K562 (cell line): ENCODE results near the gene HPX. TPM values are rescaled to one million over a fixed set of nuclear protein-coding genes. Genes with fewer than 3 reads are reported as not detected.

Experiments
- ATAC-seq: fragments of 200-7000 bp; cut with Tn5 transposase; 3 replicates; pipeline ENCODE4 v1.9.1; 2020; ENCODE audit warnings: moderate library complexity
- BruUV-seq: library from RNA; stranded (reverse); fragments of 400-500 nt; replicated peaks from 2 replicates; lab custom pipeline; 2021; lab: Mats Ljungman, UMichigan
- CTCF ChIA-PET: fragments of 300-600 bp; formaldehyde crosslinking; extraction: SDS; loops from one replicate; lab custom pipeline; 2021; ENCODE audit warnings: low intra/inter-chr PET ratio; lab: Yijun Ruan, JAX
- POLR2A ChIA-PET: fragments of 300-600, 350-650 bp; sonication (Branson Sonifier 250); formaldehyde crosslinking; extraction: SDS; loops from one replicate; lab custom pipeline; 2021; ENCODE audit warnings: antibody characterized with exemption, inconsistent platforms; lab: Yijun Ruan, JAX
- DNase-seq, 4 experiments: peaks; one replicate each; pipeline versions ENCODE4 v3.0.0 to v3.0.0-alpha.2; 2011 to 2018; ENCODE audit warnings: low spot score in 3 of 4, mixed read lengths in 3 of 4; ENCODE audit errors: extremely low read depth in 1 of 4
- FAIRE-seq: peaks from 2 replicates; lab custom pipeline; 2011; peaks lifted over from hg19 to GRCh38; lab: Jason Lieb, UNC
- H2AFZ ChIP-seq: 2 replicates; pipeline ENCODE4 v1.6.0; 2011; ENCODE audit warnings: low read depth, low read length, control low read depth, inconsistent platforms
- H3K27ac ChIP-seq: fragments of 200-600 bp; 3 replicates; pipeline ENCODE4 v1.8.0; 2011; ENCODE audit warnings: low read depth, mild to moderate bottlenecking, control low read depth, inconsistent platforms, low read length, moderate library complexity, mixed read lengths; ENCODE audit errors: extremely low read depth
- H3K27me3 ChIP-seq, 2 experiments: fragments of 300-600 bp in 1 of 2; 2 replicates in 1 of 2; 3 replicates in 1 of 2; pipeline versions ENCODE4 v1.6.0 to v1.8.0; 2011; ENCODE audit warnings: inconsistent platforms in 2 of 2, low read length in 2 of 2, mild to moderate bottlenecking in 1 of 2, mixed read lengths in 1 of 2, moderate library complexity in 1 of 2; ENCODE audit not compliant: control insufficient read depth in 2 of 2, insufficient read depth in 2 of 2
- H3K36me3 ChIP-seq: fragments of 300-600 bp; 3 replicates; pipeline ENCODE4 v1.8.0; 2011; ENCODE audit warnings: mild to moderate bottlenecking, low read length, inconsistent platforms; ENCODE audit not compliant: control insufficient read depth, insufficient read depth
- H3K4me1 ChIP-seq, 2 experiments: fragments of 200-600 bp in 1 of 2; replicated peaks in 1 of 2; 2 replicates in 1 of 2; 3 replicates in 1 of 2; pipeline versions ENCODE4 v1.5.1 to v1.8.0; 2011; ENCODE audit warnings: inconsistent platforms in 2 of 2, low read length in 2 of 2, mild to moderate bottlenecking in 1 of 2, mixed read lengths in 1 of 2, moderate library complexity in 1 of 2; ENCODE audit not compliant: control insufficient read depth in 2 of 2, insufficient read depth in 2 of 2
- H3K4me2 ChIP-seq: 2 replicates; pipeline ENCODE4 v1.6.1; 2011; ENCODE audit warnings: low read length, control low read depth, inconsistent platforms, mixed read lengths; ENCODE audit not compliant: insufficient read depth
- H3K4me3 ChIP-seq: fragments of 200-600 bp; sonication (generic), shearing (Covaris generic); 2 replicates; pipeline ENCODE4 v1.5.1; 2016; ENCODE audit warnings: control low read depth, inconsistent platforms
- H3K79me2 ChIP-seq: fragments of 200-600 bp; 3 replicates; pipeline ENCODE4 v1.8.0; 2011; ENCODE audit warnings: low read length, inconsistent platforms; ENCODE audit not compliant: control insufficient read depth, insufficient read depth
- H3K9ac ChIP-seq, 2 experiments: 2 replicates each; pipeline versions ENCODE4 v1.6.0 to v1.6.1; 2011; ENCODE audit warnings: low read depth in 2 of 2, low read length in 2 of 2, control low read depth in 1 of 2, inconsistent platforms in 1 of 2, mild to moderate bottlenecking in 1 of 2, mixed read lengths in 1 of 2; ENCODE audit not compliant: insufficient read depth in 1 of 2
- H3K9me1 ChIP-seq: one replicate; pipeline ENCODE4 v1.6.0; 2011; ENCODE audit warnings: inconsistent platforms, mild to moderate bottlenecking, low read length, moderate library complexity; ENCODE audit not compliant: control insufficient read depth, insufficient read depth
- H3K9me3 ChIP-seq: replicated peaks from 2 replicates; pipeline ENCODE4 v1.5.1; 2011; ENCODE audit warnings: low read depth, low read length, inconsistent platforms; ENCODE audit not compliant: control insufficient read depth, insufficient read depth
- H4K20me1 ChIP-seq: replicated peaks from 2 replicates; pipeline ENCODE4 v1.6.1; 2011; ENCODE audit warnings: low read length, inconsistent platforms, mixed read lengths; ENCODE audit not compliant: control insufficient read depth, insufficient read depth
- BRCA1 ChIP-seq, 2 experiments: fragments of 450-650 bp in 1 of 2; sonication (generic) in 1 of 2; formaldehyde crosslinking in 1 of 2; IDR thresholded peaks; 2 replicates each; pipeline versions ENCODE4 v1.5.0 to v1.6.1; 2017 to 2020; ENCODE audit warnings: mild to moderate bottlenecking in 1 of 2, missing genetic modification reagents in 1 of 2
- CREBBP ChIP-seq: IDR thresholded peaks from one replicate; pipeline ENCODE4 v1.6.1; 2012; ENCODE audit warnings: low read depth, mild to moderate bottlenecking, control low read depth, inconsistent platforms, low read length
- ETV5 ChIP-seq: sonication (generic); formaldehyde crosslinking; IDR thresholded peaks from 2 replicates; pipeline ENCODE4 v1.4.0; 2020; ENCODE audit warnings: low read depth, mild to moderate bottlenecking, missing genetic modification reagents
- HEY1 ChIP-seq: fragments of 250-450 bp; sonication (Bioruptor Pico); IDR thresholded peaks from 2 replicates; pipeline ENCODE4 v1.5.0; 2020; ENCODE audit warnings: mild to moderate bottlenecking, moderate library complexity, borderline replicate concordance
- MAFK ChIP-seq: IDR thresholded peaks from 2 replicates; pipeline ENCODE4 v1.6.1; 2011; ENCODE audit warnings: low read length, improper control_type of control experiment
- NFIX ChIP-seq: fragments of 250-450 bp; sonication (Bioruptor Pico); IDR thresholded peaks from 2 replicates; pipeline ENCODE4 v1.4.0; 2020; ENCODE audit warnings: low read depth, mild to moderate bottlenecking, moderate library complexity
- SIX5 ChIP-seq, 2 experiments: IDR thresholded peaks; 2 replicates each; pipeline ENCODE4 v1.6.1; 2011; ENCODE audit warnings: low read length in 2 of 2, borderline replicate concordance in 1 of 2, low read depth in 1 of 2, mild to moderate bottlenecking in 1 of 2, moderate library complexity in 1 of 2; ENCODE audit not compliant: insufficient read depth in 1 of 2
- ZNF140 ChIP-seq: fragments of 250-450 bp; sonication (Bioruptor Pico); IDR thresholded peaks from 2 replicates; pipeline ENCODE4 v1.8.0; 2021; ENCODE audit warnings: moderate library complexity, mild to moderate bottlenecking, inconsistent platforms
- WGBS: fragments of 100-300 bp; shearing (Covaris generic); methylation state at CpG from one replicate; pipeline ENCODE4 v1.1.6; 2016; ENCODE audit warnings: low coverage, mixed read lengths; ENCODE audit not compliant: insufficient coverage; ENCODE audit errors: missing lambda C conversion rate; 5-methylcytosine and 5-hydroxymethylcytosine counted together
- in situ Hi-C: fragments of 300-500 bp; cut with MboI; formaldehyde crosslinking; loops from 4 replicates; pipeline ENCODE4 v1.15.0; 2018; ENCODE audit warnings: inconsistent platforms, mixed read lengths
- intact Hi-C: fragments of 100-400 bp; cut with micrococcal nuclease; formaldehyde crosslinking; loops from 2 replicates; pipeline ENCODE4 v1.14.2; 2022
- polyA plus RNA-seq, 8 experiments: library from polyadenylated mRNA; depleted of rRNA in 4 of 8; stranded (reverse) in 5 of 8; unstranded in 3 of 8; fragments of >200 nt; fragmentation: Nextera tagmentation in 2 of 8; fragmentation: Illumina TruSeq in 1 of 8; extraction: Ambion mirVana in 2 of 8; extraction: Trizol in 1 of 8; gene quantifications; 2 replicates each; pipeline versions ENCODE4 v1.2.1 to v1.2.3, GENCODE V29; 2011 to 2014; ENCODE audit warnings: inconsistent platforms in 1 of 8, missing spikeins in 1 of 8
- total RNA-seq, 7 experiments: library from RNA; depleted of rRNA in 6 of 7; stranded (reverse); fragments of >200 nt in 6 of 7; fragmentation: Illumina TruSeq in 2 of 7; extraction: Trizol in 2 of 7; gene quantifications; 2 replicates each; pipeline versions ENCODE4 v1.2.1 to v1.2.3, GENCODE V29; 2011 to 2021; ENCODE audit warnings: low replicate concordance in 1 of 7
- TF ChIP-seq, protein P1 (sequence below): fragments of 450-650 bp; IDR thresholded peaks from 2 replicates; pipeline ENCODE4 v1.6.1; 2017; ENCODE audit warnings: antibody characterized with exemption, mild to moderate bottlenecking
- TF ChIP-seq, protein P2 (sequence below): fragments of 450-650 bp; IDR thresholded peaks from 2 replicates; pipeline ENCODE4 v1.6.1; 2018; ENCODE audit warnings: mild to moderate bottlenecking, low read depth; ENCODE audit not compliant: partially characterized antibody
- TF ChIP-seq, protein P3 (sequence below): fragments of 250-450 bp; sonication (Bioruptor Pico); IDR thresholded peaks from 2 replicates; pipeline ENCODE4 v1.4.0; 2020; ENCODE audit warnings: mild to moderate bottlenecking

Gene HPX
- total and polyA plus RNA-seq, 9 of the 15 experiments (the other 6 are each of a cell fraction or from before 2014, with no cell fraction given) = 0.12 to 1.2 (median 0.49) TPM; not detected in 1

DNA sequence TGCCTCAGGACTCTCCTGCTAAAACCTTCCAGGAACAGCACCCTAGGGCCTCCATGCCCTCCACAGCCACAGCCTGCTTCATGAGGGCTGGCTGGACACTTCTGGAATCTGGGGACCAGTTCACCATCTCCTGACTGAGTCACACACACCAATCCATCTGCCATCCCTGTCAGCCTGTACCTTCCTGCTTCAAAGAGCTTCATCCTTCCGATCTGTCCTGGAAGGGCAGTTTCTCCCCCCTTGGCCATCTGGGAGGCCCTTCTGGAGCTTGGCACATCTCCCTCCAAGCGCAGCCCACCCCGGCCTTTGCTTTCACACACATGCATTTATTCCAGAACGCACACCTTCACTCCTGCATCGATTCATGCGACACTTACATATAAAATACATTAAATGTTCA lies 34.9 kb downstream of the HPX start:
- Histone ChIP-seq H4K20me1 (0 out of 2 replicates have a peak, but pooled peaks cover 3% of the 10 kb centered on the region), H3K9ac (no peak overlapping the region), H3K79me2 (no peaks in the 10 kb centered on the region), H3K27ac (no peak overlapping the region), H3K27me3 (peaks cover 22 to 56% of the 10 kb centered on the region in 2 experiments; a peak in 4 of 5 replicates), H2AFZ (no peak overlapping the region), H3K36me3 (no peaks in the 10 kb centered on the region), H3K4me1 (peaks cover 0 to 9% of the 10 kb centered on the region in 2 experiments; a peak in 3 of 5 replicates), H3K4me2 (no peak overlapping the region), H3K4me3 (no peak overlapping the region), H3K9me1 (no peaks in the 10 kb centered on the region), H3K9me3 (no peaks in the 10 kb centered on the region)
- ChIA-PET POLR2A (no interaction called here), CTCF (no interaction called here)
- ATAC-seq (no peak), DNase-seq (no peak), FAIRE-seq (no peak)
- in situ Hi-C loops (no loop called here), intact Hi-C loops (no loop called here)
- WGBS = 1% methylated on average over 6 of the region's 6 CpGs
- TF ChIP-seq NFIX (CRISPR knock-in tag) (no peak), CREBBP (no peak), MAFK (no peak), ZNF140 (no peak), ETV5 (CRISPR knock-in tag) (no peak), HEY1 (CRISPR knock-in tag) (no peak), SIX5 (IDR thresholded peaks at IDR 0.05; ENCODE audit: borderline replicate concordance in 1 of 2, insufficient read depth in 1 of 2, low read depth in 1 of 2, low read length in 2 of 2) (no peak), BRCA1 (IDR thresholded peaks at IDR 0.05) (no peak), BRCA1 (CRISPR knock-in tag; IDR thresholded peaks at IDR 0.05) (no peak)
- TF ChIP-seq, protein P1, sequence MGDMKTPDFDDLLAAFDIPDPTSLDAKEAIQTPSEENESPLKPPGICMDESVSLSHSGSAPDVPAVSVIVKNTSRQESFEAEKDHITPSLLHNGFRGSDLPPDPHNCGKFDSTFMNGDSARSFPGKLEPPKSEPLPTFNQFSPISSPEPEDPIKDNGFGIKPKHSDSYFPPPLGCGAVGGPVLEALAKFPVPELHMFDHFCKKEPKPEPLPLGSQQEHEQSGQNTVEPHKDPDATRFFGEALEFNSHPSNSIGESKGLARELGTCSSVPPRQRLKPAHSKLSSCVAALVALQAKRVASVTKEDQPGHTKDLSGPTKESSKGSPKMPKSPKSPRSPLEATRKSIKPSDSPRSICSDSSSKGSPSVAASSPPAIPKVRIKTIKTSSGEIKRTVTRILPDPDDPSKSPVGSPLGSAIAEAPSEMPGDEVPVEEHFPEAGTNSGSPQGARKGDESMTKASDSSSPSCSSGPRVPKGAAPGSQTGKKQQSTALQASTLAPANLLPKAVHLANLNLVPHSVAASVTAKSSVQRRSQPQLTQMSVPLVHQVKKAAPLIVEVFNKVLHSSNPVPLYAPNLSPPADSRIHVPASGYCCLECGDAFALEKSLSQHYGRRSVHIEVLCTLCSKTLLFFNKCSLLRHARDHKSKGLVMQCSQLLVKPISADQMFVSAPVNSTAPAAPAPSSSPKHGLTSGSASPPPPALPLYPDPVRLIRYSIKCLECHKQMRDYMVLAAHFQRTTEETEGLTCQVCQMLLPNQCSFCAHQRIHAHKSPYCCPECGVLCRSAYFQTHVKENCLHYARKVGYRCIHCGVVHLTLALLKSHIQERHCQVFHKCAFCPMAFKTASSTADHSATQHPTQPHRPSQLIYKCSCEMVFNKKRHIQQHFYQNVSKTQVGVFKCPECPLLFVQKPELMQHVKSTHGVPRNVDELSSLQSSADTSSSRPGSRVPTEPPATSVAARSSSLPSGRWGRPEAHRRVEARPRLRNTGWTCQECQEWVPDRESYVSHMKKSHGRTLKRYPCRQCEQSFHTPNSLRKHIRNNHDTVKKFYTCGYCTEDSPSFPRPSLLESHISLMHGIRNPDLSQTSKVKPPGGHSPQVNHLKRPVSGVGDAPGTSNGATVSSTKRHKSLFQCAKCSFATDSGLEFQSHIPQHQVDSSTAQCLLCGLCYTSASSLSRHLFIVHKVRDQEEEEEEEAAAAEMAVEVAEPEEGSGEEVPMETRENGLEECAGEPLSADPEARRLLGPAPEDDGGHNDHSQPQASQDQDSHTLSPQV = no peak
- TF ChIP-seq, protein P2, sequence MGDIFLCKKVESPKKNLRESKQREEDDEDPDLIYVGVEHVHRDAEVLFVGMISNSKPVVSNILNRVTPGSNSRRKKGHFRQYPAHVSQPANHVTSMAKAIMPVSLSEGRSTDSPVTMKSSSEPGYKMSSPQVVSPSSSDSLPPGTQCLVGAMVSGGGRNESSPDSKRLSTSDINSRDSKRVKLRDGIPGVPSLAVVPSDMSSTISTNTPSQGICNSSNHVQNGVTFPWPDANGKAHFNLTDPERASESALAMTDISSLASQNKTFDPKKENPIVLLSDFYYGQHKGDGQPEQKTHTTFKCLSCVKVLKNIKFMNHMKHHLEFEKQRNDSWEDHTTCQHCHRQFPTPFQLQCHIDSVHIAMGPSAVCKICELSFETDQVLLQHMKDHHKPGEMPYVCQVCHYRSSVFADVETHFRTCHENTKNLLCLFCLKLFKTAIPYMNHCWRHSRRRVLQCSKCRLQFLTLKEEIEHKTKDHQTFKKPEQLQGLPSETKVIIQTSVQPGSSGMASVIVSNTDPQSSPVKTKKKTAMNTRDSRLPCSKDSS = no peak
- TF ChIP-seq, protein P3, sequence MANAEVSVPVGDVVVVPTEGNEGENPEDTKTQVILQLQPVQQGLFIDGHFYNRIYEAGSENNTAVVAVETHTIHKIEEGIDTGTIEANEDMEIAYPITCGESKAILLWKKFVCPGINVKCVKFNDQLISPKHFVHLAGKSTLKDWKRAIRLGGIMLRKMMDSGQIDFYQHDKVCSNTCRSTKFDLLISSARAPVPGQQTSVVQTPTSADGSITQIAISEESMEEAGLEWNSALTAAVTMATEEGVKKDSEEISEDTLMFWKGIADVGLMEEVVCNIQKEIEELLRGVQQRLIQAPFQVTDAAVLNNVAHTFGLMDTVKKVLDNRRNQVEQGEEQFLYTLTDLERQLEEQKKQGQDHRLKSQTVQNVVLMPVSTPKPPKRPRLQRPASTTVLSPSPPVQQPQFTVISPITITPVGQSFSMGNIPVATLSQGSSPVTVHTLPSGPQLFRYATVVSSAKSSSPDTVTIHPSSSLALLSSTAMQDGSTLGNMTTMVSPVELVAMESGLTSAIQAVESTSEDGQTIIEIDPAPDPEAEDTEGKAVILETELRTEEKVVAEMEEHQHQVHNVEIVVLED (CRISPR knock-in tag) = no peak
- BruUV-seq = no TSS peak
